ENCODE results near the gene ADM. TPM values are rescaled to one million over a fixed set of nuclear protein-coding genes. Genes with fewer than 3 reads are reported as not detected.

ADM gene
- total RNA-seq = 10 to 100 TPM; 43.1 to 46.9 TPM

- peak; percentile 74 for TF ChIP-seq CTCF (IDR thresholded peaks at IDR 0.05)
- CTCF ChIA-PET = interaction anchor here (0.7 to 9.1 kb wide), 17 partner anchors 8 to 770 kb away, joined by 3 to 135 read pairs (median 4); partner anchors contain the start of gene SBF2
- intact Hi-C loops (cut with micrococcal nuclease) = loop anchor here (5.0 kb wide), 1 partner anchor 547 kb away; no protein-coding TSS in a partner anchor
- H3K9me3 Mint-ChIP-seq = no peaks in the 10 kb centered on the region
- peaks cover 23% of the 10 kb centered on the region for H3K36me3 Mint-ChIP-seq (ENCODE audit: low read depth)
- DNase-seq = peak; percentile 77
- H3K27me3 Mint-ChIP-seq = peaks cover 41% of the 10 kb centered on the region
- peak; percentile 28 for ATAC-seq
- H3K4me3 Mint-ChIP-seq = peak within 1 kb of the TSS; percentile 89
- POLR2A ChIA-PET = interaction anchor here (1.2 to 1.7 kb wide), 2 partner anchors 18 to 845 kb away, joined by 3 to 4 read pairs; no protein-coding TSS in a partner anchor
- H3K27ac Mint-ChIP-seq = peak within 1 kb of the TSS; percentile 55
- peaks cover 30% of the 10 kb centered on the region for H3K4me1 Mint-ChIP-seq (ENCODE audit: low read depth)
Measured at GRCh38 chr11:10304495-10305261, at the start of gene ADM. Gene ADM (plus strand): TSS chr11:10305073. CDS start chr11:10305701, 628 bp downstream.

- Mint-ChIP-seq H3K27ac (no peak overlapping the region), H3K36me3 (ENCODE audit: low read depth) (no peaks in the 10 kb centered on the region), H3K4me3 (no peak overlapping the region), H3K9me3 (no peaks in the 10 kb centered on the region), H3K27me3 (no peaks in the 10 kb centered on the region), H3K4me1 (ENCODE audit: low read depth) (peaks cover 4% of the 10 kb centered on the region)
- no peak for TF ChIP-seq CTCF (IDR thresholded peaks at IDR 0.05)
- POLR2A ChIA-PET = interaction anchor here (0.6 kb wide), 1 partner anchor 497 kb away, joined by 3 read pairs; no protein-coding TSS in a partner anchor
- ATAC-seq (no peak), DNase-seq (no peak)
- CTCF ChIA-PET = no interaction called here
- intact Hi-C loops (cut with micrococcal nuclease) = no loop called here
Measured at GRCh38 chr11:10255388-10256125, 49.3 kb upstream of the ADM start.

GRCh38 chr11:10257478-10257877 lies 47.4 kb upstream of the ADM start:
- Mint-ChIP-seq H3K4me1 (ENCODE audit: low read depth) (peaks cover 10% of the 10 kb centered on the region), H3K4me3 (no peak overlapping the region), H3K27me3 (no peaks in the 10 kb centered on the region), H3K9me3 (no peaks in the 10 kb centered on the region), H3K27ac (no peak overlapping the region), H3K36me3 (ENCODE audit: low read depth) (no peaks in the 10 kb centered on the region)
- ATAC-seq (no peak), DNase-seq (no peak)
- POLR2A ChIA-PET = no interaction called here
- no peak for TF ChIP-seq CTCF (IDR thresholded peaks at IDR 0.05)
- intact Hi-C loops (cut with micrococcal nuclease) = no loop called here
- CTCF ChIA-PET = interaction anchor here (0.6 kb wide), 1 partner anchor 109 kb away, joined by 3 read pairs; no protein-coding TSS in a partner anchor

- H3K4me1 Mint-ChIP-seq (ENCODE audit: low read depth) = peaks cover 8% of the 10 kb centered on the region
- no peaks in the 10 kb centered on the region for H3K27me3 Mint-ChIP-seq
- H3K9me3 Mint-ChIP-seq = peaks cover 3% of the 10 kb centered on the region
- no peak overlapping the region for H3K4me3 Mint-ChIP-seq
- TF ChIP-seq CTCF (IDR thresholded peaks at IDR 0.05) = no peak
- ChIA-PET POLR2A (no interaction called here), CTCF (no interaction called here)
- DNase-seq = no peak
- H3K36me3 Mint-ChIP-seq (ENCODE audit: low read depth) = no peaks in the 10 kb centered on the region
- H3K27ac Mint-ChIP-seq = no peak overlapping the region
- no peak for ATAC-seq
- intact Hi-C loops (cut with micrococcal nuclease) = no loop called here
Measured at GRCh38 chr11:10261821-10262220, 43.1 kb upstream of the ADM start.
